H9 (cell line): ENCODE measurements around the gene PRPF40A. TPM values are rescaled to one million over a fixed set of nuclear protein-coding genes. Genes with fewer than 3 reads are reported as not detected.

ENCODE experiments used
- DNase-seq: peaks from one replicate; pipeline ENCODE4 v3.0.0-alpha.2; 2017
- H2AFZ ChIP-seq: one replicate; pipeline ENCODE4 v1.6.1; 2013; ENCODE audit warnings: mild to moderate bottlenecking, low read length, control low read depth, moderate library complexity
- H2AK5ac ChIP-seq: 2 replicates; pipeline ENCODE4 v1.6.1; 2013; ENCODE audit warnings: low read length, control low read depth, mixed read lengths; ENCODE audit not compliant: insufficient read length
- H2BK120ac ChIP-seq: one replicate; pipeline ENCODE4 v1.6.1; 2013; ENCODE audit warnings: low read depth, mild to moderate bottlenecking, low read length, control low read depth, inconsistent platforms; ENCODE audit not compliant: poor library complexity, severe bottlenecking
- H2BK12ac ChIP-seq: 2 replicates; pipeline ENCODE4 v1.6.1; 2013; ENCODE audit warnings: low read length, control low read depth, mixed read lengths, low read depth; ENCODE audit not compliant: insufficient read length
- H2BK15ac ChIP-seq: 2 replicates; pipeline ENCODE4 v1.6.1; 2013; ENCODE audit warnings: low read depth, low read length, control low read depth
- H2BK20ac ChIP-seq: one replicate; pipeline ENCODE4 v1.6.1; 2013; ENCODE audit warnings: low read depth, mild to moderate bottlenecking, low read length, control low read depth, inconsistent platforms; ENCODE audit not compliant: poor library complexity, severe bottlenecking
- H2BK5ac ChIP-seq: 2 replicates; pipeline ENCODE4 v1.6.1; 2013; ENCODE audit warnings: low read length, control low read depth, mixed read lengths; ENCODE audit not compliant: insufficient read length
- H3K14ac ChIP-seq: 2 replicates; pipeline ENCODE4 v1.6.1; 2013; ENCODE audit warnings: low read length, control low read depth; ENCODE audit not compliant: insufficient read depth
- H3K18ac ChIP-seq: 2 replicates; pipeline ENCODE4 v1.6.1; 2013; ENCODE audit warnings: low read depth, mild to moderate bottlenecking, mixed read lengths, low read length, control low read depth; ENCODE audit not compliant: insufficient read length
- H3K23ac ChIP-seq: 2 replicates; pipeline ENCODE4 v1.6.1; 2013; ENCODE audit warnings: low read length, control low read depth, mixed read lengths, low read depth; ENCODE audit not compliant: insufficient read length
- H3K23me2 ChIP-seq: 2 replicates; pipeline ENCODE4 v1.6.1; 2013; ENCODE audit warnings: low read depth, mild to moderate bottlenecking, mixed read lengths, low read length, control low read depth; ENCODE audit not compliant: insufficient read length, poor library complexity, severe bottlenecking
- H3K27ac ChIP-seq: 2 replicates; pipeline ENCODE4 v1.5.1; 2013; ENCODE audit warnings: low read length, control low read depth, mixed read lengths, low read depth; ENCODE audit not compliant: insufficient read length
- H3K27me3 ChIP-seq: 2 replicates; pipeline ENCODE4 v1.6.1; 2013; ENCODE audit warnings: low read length, control low read depth, inconsistent platforms; ENCODE audit not compliant: insufficient read depth
- H3K4ac ChIP-seq: 2 replicates; pipeline ENCODE4 v1.6.1; 2013; ENCODE audit warnings: low read depth, mild to moderate bottlenecking, control low read depth, inconsistent platforms, low read length, moderate library complexity
- H3K4me1 ChIP-seq: 2 replicates; pipeline ENCODE4 v1.6.1; 2013; ENCODE audit warnings: low read length, control low read depth, inconsistent platforms; ENCODE audit not compliant: insufficient read depth
- H3K4me2 ChIP-seq: 2 replicates; pipeline ENCODE4 v1.6.1; 2013; ENCODE audit warnings: low read length, control low read depth, mixed read lengths; ENCODE audit not compliant: insufficient read length, insufficient read depth
- H3K56ac ChIP-seq: 2 replicates; pipeline ENCODE4 v1.6.1; 2013; ENCODE audit warnings: low read depth, mild to moderate bottlenecking, mixed read lengths, low read length, control low read depth; ENCODE audit not compliant: insufficient read length
- H3K79me1 ChIP-seq: 2 replicates; pipeline ENCODE4 v1.6.1; 2013; ENCODE audit warnings: low read depth, mild to moderate bottlenecking, moderate library complexity, low read length, control low read depth, inconsistent platforms; ENCODE audit not compliant: insufficient read depth, poor library complexity, severe bottlenecking
- H3K79me2 ChIP-seq: 2 replicates; pipeline ENCODE4 v1.6.1; 2013; ENCODE audit warnings: low read length, control low read depth, inconsistent platforms; ENCODE audit not compliant: insufficient read depth
- H3K9ac ChIP-seq: 2 replicates; pipeline ENCODE4 v1.6.1; 2013; ENCODE audit warnings: low read length, control low read depth, mixed read lengths; ENCODE audit not compliant: insufficient read length; ENCODE audit errors: extremely low read depth
- H3K9me3 ChIP-seq: one replicate; pipeline ENCODE4 v1.6.1; 2013; ENCODE audit warnings: low read depth, low read length, inconsistent platforms; ENCODE audit not compliant: control insufficient read depth
- H3T11ph ChIP-seq: one replicate; pipeline ENCODE4 v1.6.1; 2013; ENCODE audit warnings: mild to moderate bottlenecking, low read length, control low read depth, inconsistent platforms
- H4K20me1 ChIP-seq: one replicate; pipeline ENCODE4 v1.6.1; 2013; ENCODE audit not compliant: control insufficient read depth, insufficient read length, insufficient read depth
- H4K5ac ChIP-seq: 2 replicates; pipeline ENCODE4 v1.6.1; 2013; ENCODE audit warnings: low read depth, mild to moderate bottlenecking, mixed read lengths, low read length, control low read depth; ENCODE audit not compliant: insufficient read length
- H4K8ac ChIP-seq: replicated peaks from 2 replicates; pipeline ENCODE4 v1.6.1; 2013; ENCODE audit warnings: low read length, control low read depth, mixed read lengths, low read depth; ENCODE audit not compliant: insufficient read length
- H4K91ac ChIP-seq: 2 replicates; pipeline ENCODE4 v1.6.1; 2013; ENCODE audit warnings: low read depth, mild to moderate bottlenecking, moderate library complexity, mixed read lengths, low read length, control low read depth; ENCODE audit not compliant: insufficient read length
- H3K27ac Mint-ChIP-seq, 3 experiments: 2 replicates in 2 of 3; 3 replicates in 1 of 3; pipeline ENCODE4 v1.8.0; 2020 to 2021; ENCODE audit warnings: mixed read lengths in 3 of 3, mild to moderate bottlenecking in 1 of 3, moderate library complexity in 1 of 3
- H3K27me3 Mint-ChIP-seq: 2 replicates; pipeline ENCODE4 v1.8.0; 2021; ENCODE audit warnings: low read depth, mild to moderate bottlenecking, moderate library complexity, mixed read lengths
- H3K36me3 Mint-ChIP-seq, 3 experiments: 2 replicates in 2 of 3; 3 replicates in 1 of 3; pipeline ENCODE4 v1.8.0; 2020 to 2021; ENCODE audit warnings: low read depth in 3 of 3, mixed read lengths in 3 of 3; ENCODE audit not compliant: insufficient read depth in 1 of 3
- H3K4me1 Mint-ChIP-seq, 2 experiments: 2 replicates each; pipeline ENCODE4 v1.8.0; 2020; ENCODE audit warnings: mixed read lengths in 2 of 2
- H3K4me3 Mint-ChIP-seq, 2 experiments: 2 replicates in 1 of 2; 3 replicates in 1 of 2; pipeline ENCODE4 v1.8.0; 2020 to 2021; ENCODE audit warnings: mild to moderate bottlenecking in 2 of 2, mixed read lengths in 2 of 2, moderate library complexity in 1 of 2
- H3K9me3 Mint-ChIP-seq, 2 experiments: 2 replicates in 1 of 2; 3 replicates in 1 of 2; pipeline ENCODE4 v1.8.0; 2020; ENCODE audit warnings: mild to moderate bottlenecking in 2 of 2, mixed read lengths in 2 of 2, moderate library complexity in 1 of 2
- CTCF ChIP-seq: fragments of 200-600 bp; sonication (generic); conservative IDR thresholded peaks from 3 replicates; pipeline ENCODE4 v1.8.0; 2021; ENCODE audit warnings: antibody characterized with exemption, mild to moderate bottlenecking
- WGBS: extraction: QIAGEN DNeasy Blood & Tissue Kit; methylation state at CpG from one replicate; pipeline ENCODE4 v1.1.7; 2013; ENCODE audit warnings: missing lambda C conversion rate, low lambda C conversion rate, mixed read lengths; ENCODE audit not compliant: insufficient read length; ENCODE audit errors: extremely low coverage; 5-methylcytosine and 5-hydroxymethylcytosine counted together
- total RNA-seq: library from RNA; stranded (reverse); gene quantifications from 2 replicates; pipeline ENCODE4 v1.2.1, GENCODE V29; 2021

PRPF40A gene
- total RNA-seq, 1 experiment from 2014 or later, result 158 TPM

GRCh38 chr2:152629202-152629601, 88.1 kb downstream of the PRPF40A start:
- Histone ChIP-seq H3K9me3 (no peaks in the 10 kb centered on the region), H4K91ac (no peak overlapping the region), H4K20me1 (no peaks in the 10 kb centered on the region), H4K5ac (no peak overlapping the region), H3K4ac (no peak overlapping the region), H3K14ac (no peak overlapping the region), H4K8ac (no peak overlapping the region), H3K23me2 (no peaks in the 10 kb centered on the region), H3K56ac (no peak overlapping the region), H3K18ac (no peak overlapping the region), H3T11ph (no peak overlapping the region), H3K4me1 (no peaks in the 10 kb centered on the region), H2BK120ac (no peak overlapping the region), H2BK5ac (no peak overlapping the region), H3K79me2 (no peaks in the 10 kb centered on the region), H3K27ac (no peak overlapping the region), H3K4me2 (no peak overlapping the region), H2AK5ac (no peak overlapping the region), H3K9ac (no peak overlapping the region), H3K23ac (no peak overlapping the region), H2BK20ac (no peak overlapping the region), H2BK12ac (no peak overlapping the region), H3K27me3 (no peaks in the 10 kb centered on the region), H2AFZ (no peak overlapping the region), H3K79me1 (no peaks in the 10 kb centered on the region), H2BK15ac (no peak overlapping the region)
- H3K27me3 Mint-ChIP-seq, result no peaks in the 10 kb centered on the region
- H3K4me1 Mint-ChIP-seq, result no peaks in the 10 kb centered on the region
- WGBS, result no CpG with 5 or more reads among the region's 1 CpG
- H3K27ac Mint-ChIP-seq, result no peak overlapping the region
- no peaks in the 10 kb centered on the region; a peak in 1 of 5 replicates for H3K9me3 Mint-ChIP-seq
- TF ChIP-seq CTCF, result no peak
- peaks cover 20 to 48% (median 40%) of the 10 kb centered on the region in 3 experiments; a peak in 6 of 7 replicates for H3K36me3 Mint-ChIP-seq
- DNase-seq, result no peak
- no peak overlapping the region for H3K4me3 Mint-ChIP-seq
